HepG2 (cell line): Measurements from ENCODE around the gene APRT. TPM values are rescaled to one million over a fixed set of nuclear protein-coding genes. Genes with fewer than 3 reads are reported as not detected.

ENCODE experiments used
- ASH2L ChIP-seq: fragments of 300-600, 200-600 bp; sonication (generic); IDR thresholded peaks from 2 replicates; pipeline ENCODE4 v1.7.0; 2017; ENCODE audit warnings: low read depth, mild to moderate bottlenecking, moderate library complexity, mixed read lengths, low read length; ENCODE audit not compliant: insufficient read length
- FOSL2 ChIP-seq: sonication (generic); formaldehyde crosslinking; IDR thresholded peaks from 2 replicates; pipeline ENCODE4 v1.4.0; 2020; ENCODE audit warnings: missing genetic modification reagents
- HOXA3 ChIP-seq: sonication (generic); formaldehyde crosslinking; IDR thresholded peaks from 2 replicates; pipeline ENCODE4 v1.5.0; 2020; ENCODE audit warnings: missing genetic modification reagents
- HOXA9 ChIP-seq: sonication (generic); formaldehyde crosslinking; IDR thresholded peaks from 2 replicates; pipeline ENCODE4 v1.8.1; 2022; ENCODE audit warnings: missing genetic modification reagents, mild to moderate bottlenecking, moderate library complexity, borderline replicate concordance
- JARID2 ChIP-seq: sonication (generic); formaldehyde crosslinking; IDR thresholded peaks from 2 replicates; pipeline ENCODE4 v1.8.1; 2023; ENCODE audit warnings: missing genetic modification reagents, inconsistent platforms; ENCODE audit not compliant: insufficient replicate concordance
- NR3C1 ChIP-seq: sonication (generic); formaldehyde crosslinking; IDR thresholded peaks from 2 replicates; pipeline ENCODE4 v1.4.0; 2020; ENCODE audit warnings: missing genetic modification reagents
- PHF5A ChIP-seq: IDR thresholded peaks from one replicate; pipeline ENCODE4 v1.6.1; 2018; ENCODE audit warnings: low read depth, missing genetic modification reagents; ENCODE audit not compliant: unreplicated experiment
- RBM39 ChIP-seq: fragments of 200-400 bp; formaldehyde crosslinking; IDR thresholded peaks from one replicate; pipeline ENCODE4 v1.6.1; 2018; ENCODE audit warnings: antibody characterized with exemption, mild to moderate bottlenecking, low read depth, low read length; ENCODE audit not compliant: poor library complexity, severe bottlenecking
- TCF7 ChIP-seq: sonication (generic); IDR thresholded peaks from 2 replicates; pipeline ENCODE4 v1.6.1; 2016; ENCODE audit warnings: antibody characterized with exemption, low read depth
- TEAD2 ChIP-seq: sonication (generic); formaldehyde crosslinking; IDR thresholded peaks from 2 replicates; pipeline ENCODE4 v1.9.0; 2021; ENCODE audit warnings: missing genetic modification reagents
- ZBTB7A ChIP-seq: sonication (generic); formaldehyde crosslinking; IDR thresholded peaks from 2 replicates; pipeline ENCODE4 v1.8.0; 2022; ENCODE audit warnings: mild to moderate bottlenecking, missing genetic modification reagents
- ZNF296 ChIP-seq: sonication (generic); formaldehyde crosslinking; conservative IDR thresholded peaks from 2 replicates; pipeline ENCODE4 v1.5.0; 2020; ENCODE audit warnings: mild to moderate bottlenecking, missing genetic modification reagents
- ZNF432 ChIP-seq: sonication (generic); formaldehyde crosslinking; IDR thresholded peaks from 2 replicates; pipeline ENCODE4 v1.5.0; 2020; ENCODE audit warnings: missing genetic modification reagents, mild to moderate bottlenecking, borderline replicate concordance
- ZNF550 ChIP-seq: sonication (generic); formaldehyde crosslinking; IDR thresholded peaks from 2 replicates; pipeline ENCODE4 v1.4.0; 2020; ENCODE audit warnings: mild to moderate bottlenecking, missing genetic modification reagents, borderline replicate concordance
- ZNF816 ChIP-seq: sonication (generic); formaldehyde crosslinking; IDR thresholded peaks from 2 replicates; pipeline ENCODE4 v1.8.0; 2022; ENCODE audit warnings: missing genetic modification reagents, mild to moderate bottlenecking, borderline replicate concordance
- ZNF878 ChIP-seq: sonication (generic); formaldehyde crosslinking; IDR thresholded peaks from 2 replicates; pipeline ENCODE4 v1.8.1; 2023; ENCODE audit warnings: mild to moderate bottlenecking, missing genetic modification reagents, moderate library complexity
- polyA plus RNA-seq, 8 experiments: library from polyadenylated mRNA; depleted of rRNA in 3 of 8; stranded (reverse) in 7 of 8; unstranded in 1 of 8; fragments of >200 nt; fragmentation: Illumina TruSeq in 4 of 8; extraction: Trizol in 4 of 8; gene quantifications; 2 replicates each; pipeline versions ENCODE4 v1.2.1 to v1.2.3, GENCODE V29; 2011 to 2016; ENCODE audit warnings: low read depth in 4 of 8, missing spikeins in 1 of 8, mixed read lengths in 1 of 8; ENCODE audit not compliant: insufficient read depth in 1 of 8
- total RNA-seq, 5 experiments: library from RNA; depleted of rRNA; stranded (reverse); fragments of >200 nt; fragmentation: Illumina TruSeq; extraction: Trizol; gene quantifications; 2 replicates each; pipeline ENCODE4 v1.2.3, GENCODE V29; 2016; ENCODE audit warnings: low read depth in 1 of 5
- TF ChIP-seq, protein P1 (sequence below): IDR thresholded peaks from 2 replicates; pipeline ENCODE4 v1.6.1; 2016; ENCODE audit warnings: missing genetic modification reagents, missing compliant biosample characterization
- TF ChIP-seq, protein P2 (sequence below): sonication (generic); formaldehyde crosslinking; IDR thresholded peaks from 2 replicates; pipeline ENCODE4 v1.4.0; 2020; ENCODE audit warnings: missing genetic modification reagents
- TF ChIP-seq, protein P3 (sequence below): sonication (generic); formaldehyde crosslinking; IDR thresholded peaks from 2 replicates; pipeline ENCODE4 v1.4.0; 2020; ENCODE audit warnings: low read depth, mild to moderate bottlenecking, missing genetic modification reagents
- TF ChIP-seq, protein P4 (sequence below), 2 experiments: sonication (generic) in 1 of 2; formaldehyde crosslinking in 1 of 2; IDR thresholded peaks; 2 replicates each; pipeline versions ENCODE4 v1.5.1 to v1.6.1; 2011 to 2020; ENCODE audit warnings: borderline replicate concordance in 1 of 2, low read depth in 1 of 2, low read length in 1 of 2, mild to moderate bottlenecking in 1 of 2, missing genetic modification reagents in 1 of 2, moderate library complexity in 1 of 2
- TF ChIP-seq, protein P5 (sequence below): sonication (generic); formaldehyde crosslinking; conservative IDR thresholded peaks from 2 replicates; pipeline ENCODE4 v1.4.0; 2020; ENCODE audit warnings: missing genetic modification reagents

The APRT gene
- total and polyA plus RNA-seq, 2 of the 13 experiments (the other 11 are each of a cell fraction or from before 2014, with no cell fraction given) = 155 to 242 TPM

DNA sequence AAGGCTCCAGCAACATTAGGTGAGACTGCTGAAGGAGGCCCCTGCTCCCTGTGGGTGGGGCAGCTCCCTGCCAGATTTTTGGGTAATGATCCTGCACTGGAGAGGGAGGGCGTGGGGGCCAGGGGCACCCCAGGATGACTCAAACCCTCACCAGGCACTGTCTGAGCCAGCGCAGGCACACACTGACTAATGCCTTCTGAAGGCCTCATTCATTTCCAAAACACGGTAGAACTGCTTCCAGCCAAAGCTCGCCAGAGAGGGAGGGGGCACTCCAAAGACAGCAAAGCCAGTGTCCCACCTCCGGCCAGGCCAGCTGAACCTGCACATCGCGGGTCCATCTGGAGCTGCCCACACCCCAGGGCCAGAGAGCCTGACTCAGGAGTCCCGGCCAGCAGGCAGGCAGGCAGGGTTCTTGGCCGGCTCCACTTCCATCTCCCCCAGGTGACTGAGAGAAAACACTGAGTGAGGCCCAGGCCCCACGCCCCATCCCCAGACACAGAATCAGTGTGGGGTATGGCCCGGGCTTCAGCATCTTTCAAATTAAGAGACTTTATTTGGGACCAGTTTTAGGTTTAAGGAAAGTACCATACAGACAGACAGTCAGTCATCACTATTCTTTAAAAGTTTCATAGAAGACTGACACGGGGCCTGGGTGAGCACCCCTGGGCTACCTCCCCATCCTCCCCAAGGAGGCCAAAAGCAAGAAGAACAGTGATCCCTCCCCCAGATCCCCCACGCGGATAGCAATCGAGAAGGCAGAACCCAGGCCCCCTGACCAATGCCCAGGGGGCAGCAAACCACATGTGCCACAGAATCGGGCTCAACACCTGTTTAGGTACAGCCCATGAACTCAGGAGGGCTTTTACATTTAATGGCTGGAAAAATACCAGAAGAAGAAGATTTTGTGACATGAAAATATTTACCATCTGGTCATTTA is 29.0 kb downstream of the APRT start (continued):
- TF ChIP-seq ZNF296 (CRISPR knock-in tag) = no peak
- no peak for TF ChIP-seq JARID2 (CRISPR knock-in tag)
- 0 out of 2 replicates have a peak, but pooled peaks have one; percentile 38 for TF ChIP-seq HOXA3 (CRISPR knock-in tag)
- TF ChIP-seq, protein P1, sequence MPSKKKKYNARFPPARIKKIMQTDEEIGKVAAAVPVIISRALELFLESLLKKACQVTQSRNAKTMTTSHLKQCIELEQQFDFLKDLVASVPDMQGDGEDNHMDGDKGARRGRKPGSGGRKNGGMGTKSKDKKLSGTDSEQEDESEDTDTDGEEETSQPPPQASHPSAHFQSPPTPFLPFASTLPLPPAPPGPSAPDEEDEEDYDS (CRISPR knock-in tag) = no peak
- TF ChIP-seq ZNF878 (CRISPR knock-in tag) = no peak
- TF ChIP-seq, protein P2, sequence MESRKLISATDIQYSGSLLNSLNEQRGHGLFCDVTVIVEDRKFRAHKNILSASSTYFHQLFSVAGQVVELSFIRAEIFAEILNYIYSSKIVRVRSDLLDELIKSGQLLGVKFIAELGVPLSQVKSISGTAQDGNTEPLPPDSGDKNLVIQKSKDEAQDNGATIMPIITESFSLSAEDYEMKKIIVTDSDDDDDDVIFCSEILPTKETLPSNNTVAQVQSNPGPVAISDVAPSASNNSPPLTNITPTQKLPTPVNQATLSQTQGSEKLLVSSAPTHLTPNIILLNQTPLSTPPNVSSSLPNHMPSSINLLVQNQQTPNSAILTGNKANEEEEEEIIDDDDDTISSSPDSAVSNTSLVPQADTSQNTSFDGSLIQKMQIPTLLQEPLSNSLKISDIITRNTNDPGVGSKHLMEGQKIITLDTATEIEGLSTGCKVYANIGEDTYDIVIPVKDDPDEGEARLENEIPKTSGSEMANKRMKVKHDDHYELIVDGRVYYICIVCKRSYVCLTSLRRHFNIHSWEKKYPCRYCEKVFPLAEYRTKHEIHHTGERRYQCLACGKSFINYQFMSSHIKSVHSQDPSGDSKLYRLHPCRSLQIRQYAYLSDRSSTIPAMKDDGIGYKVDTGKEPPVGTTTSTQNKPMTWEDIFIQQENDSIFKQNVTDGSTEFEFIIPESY (CRISPR knock-in tag) = peak; percentile 59
- TF ChIP-seq, protein P3, sequence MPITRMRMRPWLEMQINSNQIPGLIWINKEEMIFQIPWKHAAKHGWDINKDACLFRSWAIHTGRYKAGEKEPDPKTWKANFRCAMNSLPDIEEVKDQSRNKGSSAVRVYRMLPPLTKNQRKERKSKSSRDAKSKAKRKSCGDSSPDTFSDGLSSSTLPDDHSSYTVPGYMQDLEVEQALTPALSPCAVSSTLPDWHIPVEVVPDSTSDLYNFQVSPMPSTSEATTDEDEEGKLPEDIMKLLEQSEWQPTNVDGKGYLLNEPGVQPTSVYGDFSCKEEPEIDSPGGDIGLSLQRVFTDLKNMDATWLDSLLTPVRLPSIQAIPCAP = no peak
- no peak for TF ChIP-seq ASH2L
- TF ChIP-seq ZNF816 = no peak
- TF ChIP-seq RBM39 = no peak
- TF ChIP-seq TEAD2 = no peak
- TF ChIP-seq PHF5A (CRISPR knock-in tag) = no peak
- TF ChIP-seq, protein P4, sequence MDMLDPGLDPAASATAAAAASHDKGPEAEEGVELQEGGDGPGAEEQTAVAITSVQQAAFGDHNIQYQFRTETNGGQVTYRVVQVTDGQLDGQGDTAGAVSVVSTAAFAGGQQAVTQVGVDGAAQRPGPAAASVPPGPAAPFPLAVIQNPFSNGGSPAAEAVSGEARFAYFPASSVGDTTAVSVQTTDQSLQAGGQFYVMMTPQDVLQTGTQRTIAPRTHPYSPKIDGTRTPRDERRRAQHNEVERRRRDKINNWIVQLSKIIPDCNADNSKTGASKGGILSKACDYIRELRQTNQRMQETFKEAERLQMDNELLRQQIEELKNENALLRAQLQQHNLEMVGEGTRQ (IDR thresholded peaks at IDR 0.05; ENCODE audit: low read depth, low read length) = no peak
- TF ChIP-seq, protein P4 (CRISPR knock-in tag; IDR thresholded peaks at IDR 0.05; ENCODE audit: borderline replicate concordance) = no peak
- TF ChIP-seq ZNF550 (CRISPR knock-in tag) = no peak
- no peak for TF ChIP-seq NR3C1 (CRISPR knock-in tag)
- TF ChIP-seq ZNF432 = no peak
- no peak for TF ChIP-seq ZBTB7A (CRISPR knock-in tag)
- TF ChIP-seq FOSL2 (CRISPR knock-in tag) = peak; percentile 51; the same call in 1 of the 2 replicates
- TF ChIP-seq, protein P5, sequence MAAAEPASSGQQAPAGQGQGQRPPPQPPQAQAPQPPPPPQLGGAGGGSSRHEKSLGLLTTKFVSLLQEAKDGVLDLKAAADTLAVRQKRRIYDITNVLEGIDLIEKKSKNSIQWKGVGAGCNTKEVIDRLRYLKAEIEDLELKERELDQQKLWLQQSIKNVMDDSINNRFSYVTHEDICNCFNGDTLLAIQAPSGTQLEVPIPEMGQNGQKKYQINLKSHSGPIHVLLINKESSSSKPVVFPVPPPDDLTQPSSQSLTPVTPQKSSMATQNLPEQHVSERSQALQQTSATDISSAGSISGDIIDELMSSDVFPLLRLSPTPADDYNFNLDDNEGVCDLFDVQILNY = no peak
- TF ChIP-seq HOXA9 (CRISPR knock-in tag) = no peak
- no peak for TF ChIP-seq TCF7
